ENCODE results near the gene C11orf86.

GRCh38 chr11:67015048-67015447 lies 39.9 kb downstream of the C11orf86 start:
- no peak for TF ChIP-seq CTCF (IDR thresholded peaks at IDR 0.05)
- TF ChIP-seq POLR2A (IDR thresholded peaks at IDR 0.05): no peak
- TF ChIP-seq POLR2AphosphoS5 (IDR thresholded peaks at IDR 0.05): no peak
